HL-60 (cell line): ENCODE results near the gene ALDH2.

Experiments
- DNase-seq, 2 experiments: peaks; one replicate each; pipeline ENCODE4 v3.0.0-alpha.2; 2010 to 2020; ENCODE audit warnings: low read depth in 1 of 2, low spot score in 1 of 2
- H3K27ac ChIP-seq: fragments of 250-450 bp; sonication (Bioruptor Pico); replicated peaks from 2 replicates; pipeline ENCODE4 v1.5.1; 2020; ENCODE audit warnings: mild to moderate bottlenecking, moderate library complexity
- H3K27me3 ChIP-seq: fragments of 250-450 bp; sonication (Bioruptor Pico); 2 replicates; pipeline ENCODE4 v1.5.1; 2021; ENCODE audit warnings: mild to moderate bottlenecking, moderate library complexity; ENCODE audit not compliant: insufficient read depth, poor library complexity, severe bottlenecking
- H3K4me3 ChIP-seq: replicated peaks from 2 replicates; pipeline ENCODE4 v1.5.1; 2011; ENCODE audit warnings: mild to moderate bottlenecking, control low read depth, low read length; ENCODE audit not compliant: insufficient read depth
- GABPA ChIP-seq: IDR thresholded peaks from 2 replicates; pipeline ENCODE4 v1.6.1; 2012; ENCODE audit warnings: low read depth
- POLR2AphosphoS5 ChIP-seq: IDR thresholded peaks from 2 replicates; pipeline ENCODE4 v1.6.1; 2012; ENCODE audit warnings: low read depth
- REST ChIP-seq: IDR thresholded peaks from 2 replicates; pipeline ENCODE4 v1.6.1; 2012; ENCODE audit warnings: low read depth; ENCODE audit not compliant: insufficient replicate concordance
- SPI1 ChIP-seq: IDR thresholded peaks from 2 replicates; pipeline ENCODE4 v1.6.1; 2012; ENCODE audit warnings: low read depth, mild to moderate bottlenecking, borderline replicate concordance
- TF ChIP-seq, protein P1 (sequence below): IDR thresholded peaks from one replicate; pipeline ENCODE4 v1.5.1; 2011; ENCODE audit warnings: low read length, control low read depth, inconsistent platforms; ENCODE audit not compliant: insufficient read depth

ALDH2 gene

DNA sequence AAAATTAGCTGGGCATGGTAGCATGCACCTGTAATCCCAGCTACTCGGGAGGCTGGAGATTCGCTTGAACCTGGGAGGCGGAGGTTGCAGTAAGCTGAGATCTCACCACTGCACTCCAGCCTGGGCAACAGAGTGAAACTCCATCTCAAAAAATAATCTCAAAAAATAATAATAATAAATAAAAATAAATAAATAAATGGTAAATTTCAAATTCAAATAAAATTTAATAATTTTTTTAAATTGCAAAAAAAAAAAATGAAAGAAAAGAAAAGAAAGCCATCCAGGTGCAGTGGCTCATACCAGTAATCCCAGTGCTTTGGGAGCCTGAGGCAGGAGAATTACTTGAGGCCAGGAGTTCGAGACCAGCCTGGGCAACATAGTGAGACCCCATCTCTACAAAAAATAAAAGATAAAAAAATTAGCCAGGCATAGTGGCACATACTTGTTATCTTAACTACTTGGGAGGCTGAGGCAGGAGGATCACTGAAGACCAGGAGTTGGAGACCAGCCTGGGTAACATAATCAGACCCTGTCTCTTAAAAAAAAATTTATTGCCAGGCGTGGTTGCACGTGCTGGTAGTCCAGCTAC, 36.4 kb downstream of the ALDH2 start:
- TF ChIP-seq SPI1, result no peak
- TF ChIP-seq, protein P1, sequence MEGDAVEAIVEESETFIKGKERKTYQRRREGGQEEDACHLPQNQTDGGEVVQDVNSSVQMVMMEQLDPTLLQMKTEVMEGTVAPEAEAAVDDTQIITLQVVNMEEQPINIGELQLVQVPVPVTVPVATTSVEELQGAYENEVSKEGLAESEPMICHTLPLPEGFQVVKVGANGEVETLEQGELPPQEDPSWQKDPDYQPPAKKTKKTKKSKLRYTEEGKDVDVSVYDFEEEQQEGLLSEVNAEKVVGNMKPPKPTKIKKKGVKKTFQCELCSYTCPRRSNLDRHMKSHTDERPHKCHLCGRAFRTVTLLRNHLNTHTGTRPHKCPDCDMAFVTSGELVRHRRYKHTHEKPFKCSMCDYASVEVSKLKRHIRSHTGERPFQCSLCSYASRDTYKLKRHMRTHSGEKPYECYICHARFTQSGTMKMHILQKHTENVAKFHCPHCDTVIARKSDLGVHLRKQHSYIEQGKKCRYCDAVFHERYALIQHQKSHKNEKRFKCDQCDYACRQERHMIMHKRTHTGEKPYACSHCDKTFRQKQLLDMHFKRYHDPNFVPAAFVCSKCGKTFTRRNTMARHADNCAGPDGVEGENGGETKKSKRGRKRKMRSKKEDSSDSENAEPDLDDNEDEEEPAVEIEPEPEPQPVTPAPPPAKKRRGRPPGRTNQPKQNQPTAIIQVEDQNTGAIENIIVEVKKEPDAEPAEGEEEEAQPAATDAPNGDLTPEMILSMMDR, result no peak
- no peak for TF ChIP-seq REST
- no peak for TF ChIP-seq POLR2AphosphoS5
- no peak for TF ChIP-seq GABPA
- DNase-seq, result no peak
- Histone ChIP-seq H3K4me3 (no peak overlapping the region), H3K27me3 (no peaks in the 10 kb centered on the region), H3K27ac (no peak overlapping the region)

- TF ChIP-seq GABPA, result no peak
- TF ChIP-seq REST, result no peak
- TF ChIP-seq SPI1, result no peak
- TF ChIP-seq POLR2AphosphoS5, result no peak
- TF ChIP-seq, protein P1, result no peak
- Histone ChIP-seq H3K27me3 (no peaks in the 10 kb centered on the region), H3K4me3 (no peak overlapping the region), H3K27ac (no peak overlapping the region)
- DNase-seq, result no peak
Observed at GRCh38 chr12:111803851-111804250, 37.1 kb downstream of the ALDH2 start.

- no peaks in the 10 kb centered on the region for H3K27me3 ChIP-seq
- no peak for DNase-seq
- H3K27ac ChIP-seq, result no peak overlapping the region
- H3K4me3 ChIP-seq, result no peak overlapping the region
- no peak for TF ChIP-seq POLR2AphosphoS5
- no peak for TF ChIP-seq REST
- TF ChIP-seq GABPA, result no peak
- no peak for TF ChIP-seq SPI1
- TF ChIP-seq, protein P1, result no peak
Observed at GRCh38 chr12:111806304-111806703, 39.6 kb downstream of the ALDH2 start.
